HG03095 (cell line): ENCODE data around the gene VAC14.

Experiments used
- ATAC-seq: cut with Tn5 transposase; IDR thresholded peaks from one replicate; pipeline ENCODE4 v1.9.1; 2021; ENCODE audit warnings: moderate library complexity; ENCODE audit not compliant: unreplicated experiment

VAC14 gene

DNA sequence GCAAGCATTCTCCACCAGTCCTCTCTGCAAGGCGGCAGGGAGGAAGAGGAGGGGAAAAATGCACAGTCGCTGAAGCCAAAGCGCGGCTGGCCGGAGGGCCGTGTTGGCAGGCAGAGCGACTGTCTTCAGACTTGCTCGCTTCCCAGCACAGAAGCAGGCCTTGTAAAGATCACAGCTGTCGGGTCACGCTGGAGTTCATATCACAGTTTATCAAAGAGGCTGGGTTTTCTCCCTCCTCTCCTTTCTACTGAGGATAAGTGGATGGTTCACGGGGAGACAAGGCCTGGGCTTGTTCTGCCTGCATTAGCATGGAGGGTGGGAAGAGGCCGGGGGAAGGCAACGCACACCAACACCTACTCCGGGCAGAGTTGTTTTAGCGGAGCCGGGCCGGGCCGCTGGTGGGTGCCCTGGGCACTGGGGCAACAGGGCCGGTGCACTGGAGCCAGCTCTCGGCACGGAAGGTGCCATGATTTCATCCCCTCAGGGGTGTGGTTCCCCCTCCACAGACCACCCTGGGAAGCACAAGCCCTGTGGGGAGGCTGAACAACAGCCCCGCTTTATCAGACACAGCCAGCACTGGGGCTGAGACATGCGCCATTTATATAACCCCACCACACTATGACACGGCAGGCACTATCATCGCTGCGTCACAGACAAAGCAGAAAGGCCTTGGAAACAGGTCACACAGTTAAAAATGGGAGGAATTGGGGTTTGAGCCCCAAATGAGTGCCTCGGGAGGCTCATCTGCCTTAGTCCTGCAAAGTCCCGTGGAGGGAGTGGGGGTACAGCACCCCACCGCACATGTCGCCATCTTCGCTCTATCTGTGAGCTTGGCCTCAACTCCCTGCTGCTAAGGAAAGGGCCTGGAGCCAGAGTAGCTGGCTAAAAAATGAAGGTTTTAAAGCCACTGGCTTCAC is 74.8 kb downstream of the VAC14 start:
- no peak for ATAC-seq

DNA sequence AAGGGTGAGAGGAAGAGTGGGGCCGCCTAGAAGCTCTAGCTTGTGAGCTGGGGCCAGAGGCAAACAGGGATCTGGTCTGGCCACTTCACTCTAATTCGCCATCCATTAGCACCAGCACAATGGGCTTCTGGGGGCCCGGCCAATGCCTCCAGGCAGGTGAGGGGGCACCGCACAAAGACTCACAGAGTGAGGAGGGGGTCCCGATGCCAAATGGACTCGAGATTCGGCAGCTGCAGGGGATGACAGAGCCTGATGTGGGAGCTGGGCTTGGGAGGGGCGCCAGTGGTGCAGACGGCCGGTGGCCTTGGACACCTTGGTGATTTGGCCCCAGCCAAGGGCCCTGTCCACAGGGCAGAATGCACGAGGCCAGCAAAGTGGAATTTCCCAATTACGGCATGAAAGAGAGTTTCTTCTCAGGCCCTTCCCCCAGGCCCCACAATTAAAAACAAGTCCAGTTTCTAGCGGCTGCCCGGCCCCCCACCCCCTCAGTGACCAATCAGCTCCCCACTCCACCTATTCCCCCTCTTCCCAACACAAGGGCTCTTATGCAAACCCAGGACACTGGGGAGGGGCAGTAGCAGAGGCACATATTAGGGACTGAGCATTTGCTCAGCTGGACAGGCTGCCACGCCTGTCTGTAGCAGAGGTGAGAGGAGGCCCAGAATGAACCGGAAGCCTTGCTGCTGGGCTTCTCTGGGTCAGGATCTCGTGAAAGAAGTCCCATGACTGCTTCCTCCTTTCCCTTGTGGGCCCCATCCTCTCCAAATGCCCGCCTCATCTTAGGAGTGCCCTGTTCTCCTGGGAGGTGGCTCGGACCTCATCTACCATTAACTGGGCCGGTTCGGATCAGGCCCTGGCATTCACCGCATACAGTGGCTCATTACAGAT is 75.7 kb downstream of the VAC14 start:
- ATAC-seq, result no peak

DNA sequence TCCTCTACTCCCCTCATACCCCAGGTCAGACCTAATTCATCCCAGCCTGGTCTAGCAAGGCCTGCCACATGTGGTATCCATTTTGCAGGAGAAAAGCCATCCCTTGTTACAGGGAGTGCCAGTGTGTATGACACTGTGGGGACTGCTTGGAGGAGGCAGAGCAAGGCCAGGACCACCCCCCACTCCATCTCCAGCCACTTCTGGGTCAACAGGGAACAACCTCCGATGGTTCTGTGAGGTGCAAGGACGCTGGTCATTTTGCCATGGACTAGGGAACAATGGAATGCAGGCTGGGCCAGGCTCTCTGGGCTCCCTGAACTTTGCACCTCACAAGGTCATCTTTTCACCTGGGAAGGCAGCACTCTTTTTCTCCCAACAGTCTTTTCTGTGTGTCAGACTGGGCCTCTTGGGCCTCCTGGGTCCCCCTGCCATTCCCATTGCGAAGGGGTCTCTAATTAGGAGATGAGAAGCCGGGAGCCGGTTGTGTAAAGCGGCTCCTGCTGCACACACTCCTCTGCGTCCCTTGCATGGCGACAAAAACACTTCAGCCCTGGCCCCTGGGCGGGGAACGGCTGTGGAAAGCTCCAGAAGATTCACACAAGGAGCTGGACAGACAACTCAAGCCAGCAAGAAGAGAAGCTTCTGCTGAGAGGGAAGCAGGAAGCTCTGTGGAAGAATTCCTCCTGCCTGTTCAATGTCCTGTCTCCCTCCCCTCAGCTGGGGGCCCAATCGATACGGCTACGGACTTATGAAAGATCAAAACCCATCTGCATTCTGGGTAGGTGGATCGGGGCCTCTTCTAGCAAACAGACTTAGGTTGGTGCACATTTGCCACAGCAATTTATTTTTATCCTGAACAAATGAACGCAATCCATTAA is 76.6 kb downstream of the VAC14 start:
- no peak for ATAC-seq

DNA sequence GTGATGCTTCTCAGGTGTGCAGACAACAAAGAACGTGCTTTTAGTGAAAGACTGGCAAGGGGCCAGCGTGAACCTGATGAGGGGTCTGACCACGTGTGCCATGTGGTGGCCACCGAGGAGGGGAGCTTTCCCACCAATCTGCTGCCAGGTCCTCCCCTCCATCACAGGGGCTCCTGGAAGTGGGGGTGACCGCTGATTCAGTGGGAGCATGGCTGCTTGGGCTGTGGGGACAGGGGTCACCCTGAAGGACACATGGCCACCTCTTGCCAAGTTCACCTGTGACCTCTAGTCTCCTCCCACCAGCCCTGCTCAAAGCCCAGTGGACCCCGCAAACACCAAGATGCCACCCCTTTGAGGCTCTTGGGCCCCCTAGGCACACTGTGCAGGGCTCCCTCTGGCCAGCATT is 77.2 kb downstream of the VAC14 start:
- no peak for ATAC-seq

DNA sequence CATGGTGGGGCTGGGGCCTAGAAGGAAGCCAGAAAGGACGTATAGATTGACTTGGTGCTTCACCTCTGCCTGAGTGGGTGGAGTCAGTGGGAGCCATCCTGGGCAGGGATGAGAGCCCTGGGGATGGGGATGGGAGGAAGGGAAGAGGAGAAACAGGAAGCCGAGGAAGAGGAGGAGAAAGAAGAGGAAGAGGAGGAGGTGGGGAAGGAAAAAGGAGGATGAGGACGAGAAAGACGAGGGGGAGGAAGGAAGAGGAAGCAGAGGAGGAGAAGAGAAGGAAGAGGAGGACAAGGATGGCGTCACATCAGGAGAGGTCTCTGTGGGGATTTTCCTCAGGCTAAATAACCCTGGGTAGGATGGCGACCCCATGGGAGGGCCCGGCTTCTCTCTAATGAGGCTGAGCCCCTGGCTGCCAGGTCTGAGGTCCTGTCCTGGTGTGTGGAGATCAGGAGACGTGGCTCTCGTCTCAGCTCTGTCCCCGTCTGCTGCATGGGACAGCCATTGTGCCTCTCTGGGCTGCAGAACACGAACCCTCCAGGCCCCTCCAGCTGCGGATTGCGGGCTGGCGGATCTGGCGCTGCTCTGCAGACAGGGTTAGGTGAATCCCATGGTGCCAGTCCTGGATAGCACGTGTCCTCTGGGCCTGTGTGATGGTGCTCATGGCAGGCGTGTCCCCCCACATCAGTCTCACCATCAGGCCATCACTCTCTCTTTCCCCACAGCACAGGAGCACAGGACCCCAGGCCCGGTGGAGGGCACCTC is 79.6 kb downstream of the VAC14 start:
- ATAC-seq, result no peak

DNA sequence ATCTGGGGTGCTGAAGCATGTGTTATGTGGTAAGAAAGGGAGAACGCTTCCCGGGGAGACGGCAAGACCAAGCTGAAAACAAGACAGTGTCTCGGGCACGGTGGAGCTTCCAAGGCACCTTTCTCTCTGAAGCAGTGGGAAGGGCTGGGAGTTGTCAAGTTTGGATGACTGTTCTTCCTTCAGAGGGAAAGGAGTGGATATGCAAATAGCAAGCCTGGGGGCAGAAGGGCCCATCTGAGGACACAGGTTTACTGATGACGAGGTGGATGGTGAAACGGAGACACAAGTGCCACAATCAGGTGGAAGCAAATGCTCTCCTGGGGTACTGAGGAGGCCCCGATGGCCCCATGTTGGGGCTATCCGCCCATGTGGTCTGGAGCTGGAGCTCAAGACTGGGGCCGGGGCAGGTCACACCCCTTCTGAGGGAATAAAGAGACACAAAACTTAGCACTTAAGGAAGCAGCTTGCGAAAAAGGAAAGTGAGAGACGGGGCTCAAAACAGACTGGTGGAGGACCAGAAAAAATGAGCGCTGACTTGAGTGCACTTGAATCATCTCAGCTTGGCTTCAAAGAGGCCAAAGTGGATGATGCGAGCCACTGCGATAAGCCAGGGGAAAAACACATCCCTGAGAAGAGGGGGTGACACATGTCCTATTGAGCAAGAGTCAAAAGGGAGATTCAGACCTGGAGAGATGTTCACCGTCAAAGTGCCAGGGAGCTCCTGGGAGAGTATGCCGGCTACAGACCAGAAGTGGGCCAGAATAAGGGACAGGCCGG is 80.3 kb downstream of the VAC14 start:
- no peak for ATAC-seq

DNA sequence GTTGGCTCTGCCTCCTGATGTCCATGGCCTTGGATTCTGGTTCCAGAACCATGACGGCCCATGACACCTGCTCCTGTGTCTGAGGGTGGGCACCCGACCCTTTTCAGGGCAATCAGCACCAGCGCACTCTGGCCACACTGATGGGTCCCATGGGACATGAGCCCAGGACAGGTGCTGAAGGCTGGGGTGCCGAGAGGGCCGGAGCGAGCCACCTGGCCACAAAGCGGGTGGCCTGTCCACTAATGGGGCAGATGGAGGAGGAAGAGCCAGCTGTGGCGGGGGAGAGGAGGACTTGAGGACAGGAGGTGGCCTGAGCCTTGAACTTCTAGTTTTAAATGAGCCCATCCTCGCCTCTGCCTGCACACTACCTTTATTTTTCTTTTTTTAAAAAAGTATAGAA is 83.9 kb downstream of the VAC14 start:
- no peak for ATAC-seq

DNA sequence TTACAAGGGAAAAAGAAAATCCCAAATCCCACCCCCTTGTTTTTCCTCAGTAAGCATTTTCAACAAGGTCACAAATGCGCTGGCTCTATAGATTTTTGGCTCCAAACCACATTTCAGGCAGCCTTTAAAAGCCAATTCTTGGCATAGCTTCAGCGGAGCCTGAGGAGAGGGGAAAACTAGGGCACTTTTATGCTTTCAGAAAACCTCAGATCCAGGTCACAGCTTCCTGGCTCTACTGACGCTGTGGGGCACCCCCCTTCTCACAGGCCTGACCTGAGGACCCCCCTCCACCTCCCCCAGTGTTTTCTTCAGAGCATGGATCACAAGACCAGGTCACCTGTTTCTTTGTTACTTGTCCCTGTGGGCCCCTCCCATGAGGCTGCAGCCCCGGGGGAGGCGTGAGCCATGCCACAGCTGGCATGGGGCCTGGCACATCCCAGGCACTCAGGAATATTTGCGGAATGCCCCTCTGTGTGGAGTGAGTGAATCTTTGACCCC is 85.0 kb downstream of the VAC14 start:
- ATAC-seq, result no peak

DNA sequence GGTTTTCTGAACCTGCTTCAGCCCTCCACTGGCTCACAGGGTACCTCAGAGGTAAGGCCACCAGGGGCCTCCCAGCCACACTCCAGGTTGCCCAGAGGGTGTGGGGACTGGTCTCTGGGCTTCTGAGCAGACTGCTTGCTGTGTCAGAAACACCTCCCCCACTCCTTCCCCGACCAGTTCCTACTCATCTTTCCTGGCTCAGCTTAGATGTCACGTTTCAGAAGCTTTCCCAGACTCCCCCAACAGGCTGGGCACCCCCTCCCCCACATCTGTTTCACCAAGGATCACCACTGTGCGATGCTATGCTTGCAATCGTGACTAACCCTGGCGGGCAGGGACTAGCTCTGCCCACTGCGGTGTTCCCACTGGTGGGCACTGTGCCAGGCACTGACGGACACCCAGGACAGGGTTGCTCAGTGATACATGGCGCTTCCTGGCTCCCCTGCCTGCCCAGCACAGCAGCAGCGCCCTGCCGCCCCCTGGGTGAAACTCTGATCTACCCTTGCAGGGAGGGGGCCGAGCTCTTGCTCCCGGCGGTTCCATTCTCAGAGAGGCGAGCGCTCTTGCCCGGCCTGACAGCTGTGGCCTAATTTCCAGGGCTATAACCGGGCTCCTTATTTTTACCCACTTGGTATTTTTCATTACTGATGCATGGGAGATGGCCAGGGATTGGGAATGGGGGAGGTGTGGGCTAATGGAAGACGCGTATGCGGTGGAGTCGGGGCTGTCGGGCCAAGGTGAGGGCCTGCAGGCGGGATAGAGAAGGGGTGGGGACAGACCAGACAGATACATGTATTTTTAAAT is 85.7 kb downstream of the VAC14 start:
- no peak for ATAC-seq

DNA sequence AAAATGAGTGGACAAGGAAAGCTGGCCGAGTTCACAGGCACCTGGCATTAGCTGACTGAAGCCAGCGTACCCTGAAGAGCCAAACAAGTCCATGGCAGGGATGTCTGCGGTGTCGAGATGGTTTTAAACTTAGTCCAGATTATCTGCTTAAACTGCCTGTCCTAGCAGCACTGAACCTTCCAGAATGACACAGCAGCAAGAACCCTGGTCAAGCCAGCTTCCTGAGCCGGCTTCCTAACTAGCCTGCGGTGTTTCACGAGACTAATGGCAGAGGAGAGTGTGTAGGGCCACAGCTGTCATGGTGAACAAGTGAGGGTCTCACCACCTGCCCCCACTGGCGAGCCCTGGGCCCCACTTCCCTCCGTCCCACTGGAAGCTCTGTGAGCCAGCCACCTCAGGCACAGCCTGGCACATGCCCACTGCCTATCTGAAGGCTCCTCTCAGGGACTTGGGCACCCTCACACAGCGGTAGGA is 86.3 kb downstream of the VAC14 start:
- ATAC-seq, result no peak

DNA sequence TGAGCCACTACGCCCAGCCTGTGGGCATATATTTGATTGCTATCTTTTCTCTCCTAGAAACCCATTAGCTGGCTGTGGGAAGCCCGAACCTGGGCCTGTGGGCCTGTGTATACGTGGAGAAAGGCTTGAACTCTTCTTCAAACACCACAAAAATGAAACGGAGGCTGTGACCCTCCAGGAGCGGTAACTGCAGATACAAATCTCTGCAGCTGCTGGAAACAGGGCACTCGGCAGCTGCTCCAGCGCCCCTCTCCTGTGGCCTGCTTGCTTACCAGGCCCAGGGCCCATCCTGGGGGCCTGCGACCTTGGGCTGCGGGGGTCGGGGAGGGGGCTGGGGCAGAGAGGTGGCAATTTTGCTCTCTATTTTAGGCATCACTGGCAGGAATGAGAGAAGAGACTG is 87.1 kb downstream of the VAC14 start:
- ATAC-seq, result no peak

DNA sequence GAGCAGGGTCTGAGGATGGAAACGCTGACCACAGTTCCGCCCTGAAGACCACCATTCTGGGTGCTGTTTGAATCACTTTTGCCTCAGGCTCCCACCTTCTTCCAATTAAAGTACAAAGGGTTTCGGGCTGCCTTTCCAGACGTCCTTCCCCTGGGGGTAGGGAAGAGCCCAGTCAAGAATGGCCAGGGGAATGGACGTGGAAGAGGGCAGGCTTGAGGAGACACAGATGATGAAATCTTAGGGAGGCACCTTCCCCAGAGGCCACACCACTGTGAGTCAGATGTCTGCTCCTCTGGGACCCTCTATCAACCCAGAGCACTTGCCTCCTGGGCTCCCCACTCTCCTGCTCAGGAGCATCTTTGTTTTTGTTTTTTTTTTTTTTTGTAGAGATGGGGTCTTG is 87.6 kb downstream of the VAC14 start:
- ATAC-seq, result no peak

DNA sequence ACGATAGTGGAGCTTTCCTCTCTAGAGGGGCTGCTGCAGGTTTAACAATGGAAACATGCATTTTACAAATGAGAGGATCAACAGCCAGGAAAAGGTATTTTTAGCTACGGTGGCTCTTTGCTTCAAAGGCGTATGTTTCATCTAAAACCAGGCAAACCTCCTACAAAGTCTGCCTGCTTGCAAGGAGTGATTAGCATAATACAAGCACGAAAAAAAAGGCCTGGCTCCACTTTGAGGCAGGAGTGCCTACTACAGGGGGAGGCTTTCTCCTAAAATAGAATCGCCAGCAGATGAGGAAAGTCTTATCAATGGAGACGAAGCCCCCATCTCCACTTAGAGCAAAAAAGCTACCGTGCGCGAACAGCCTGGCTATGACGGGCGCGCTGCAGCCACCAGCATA is 88.0 kb downstream of the VAC14 start:
- no peak for ATAC-seq

DNA sequence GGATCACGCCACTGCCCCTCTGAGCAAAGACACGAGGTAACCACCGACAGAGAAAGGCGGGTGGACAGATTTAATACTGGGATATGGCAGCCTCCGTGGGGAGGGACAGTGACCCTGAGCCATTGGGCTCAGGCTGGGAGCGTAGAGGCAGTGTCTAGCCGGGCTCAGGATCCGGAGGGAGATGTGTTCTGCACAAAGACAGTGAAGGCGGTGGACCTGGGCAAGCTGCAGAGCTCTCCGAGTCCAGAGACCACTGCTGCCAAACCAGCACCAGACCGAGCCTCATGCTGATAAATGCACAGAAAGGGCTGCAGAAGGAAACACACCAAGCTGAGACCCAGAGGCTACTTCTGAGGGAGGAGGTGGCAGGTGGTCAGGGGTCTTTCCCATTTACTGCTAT is 88.6 kb downstream of the VAC14 start:
- ATAC-seq, result no peak

DNA sequence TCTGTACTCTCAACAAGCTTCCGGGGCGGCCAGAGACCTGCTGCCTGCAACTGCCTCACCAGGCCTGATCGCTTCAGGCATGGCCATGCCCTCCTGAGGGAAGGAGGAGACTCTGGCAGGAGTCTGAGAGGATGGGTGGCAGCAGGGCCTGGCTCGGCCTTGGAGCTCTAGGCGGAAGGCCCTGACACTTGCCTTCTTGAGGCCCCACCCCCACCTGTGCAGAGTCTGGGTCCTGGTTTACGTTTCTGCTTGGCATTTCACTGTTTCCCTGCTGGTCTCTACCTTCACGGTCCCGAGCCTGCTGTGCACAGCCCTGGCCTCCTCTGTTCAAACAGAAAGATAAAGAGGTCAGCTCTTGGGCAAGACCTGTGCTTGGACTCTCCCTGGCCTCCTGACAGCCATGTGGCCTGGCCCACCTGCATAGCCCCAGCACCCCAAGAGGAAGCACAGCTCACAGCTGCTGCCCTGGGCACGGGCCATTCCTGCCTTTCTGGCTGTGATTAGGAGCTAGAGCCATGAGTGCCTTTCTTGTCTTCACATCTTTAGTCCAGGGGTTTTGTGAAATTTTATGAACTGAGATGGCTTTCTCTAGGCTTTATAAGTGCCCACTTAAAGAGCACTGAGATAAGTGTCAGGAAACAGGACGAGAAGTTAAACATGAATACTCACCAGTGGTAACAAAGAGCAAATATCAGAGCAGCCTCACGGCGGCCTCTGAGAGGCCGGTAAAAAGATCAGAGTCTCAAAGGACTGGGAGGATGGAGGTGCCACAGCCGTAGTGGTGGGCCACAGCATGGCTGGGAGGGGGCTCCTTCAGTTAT is 89.5 kb downstream of the VAC14 start:
- ATAC-seq, result no peak

DNA sequence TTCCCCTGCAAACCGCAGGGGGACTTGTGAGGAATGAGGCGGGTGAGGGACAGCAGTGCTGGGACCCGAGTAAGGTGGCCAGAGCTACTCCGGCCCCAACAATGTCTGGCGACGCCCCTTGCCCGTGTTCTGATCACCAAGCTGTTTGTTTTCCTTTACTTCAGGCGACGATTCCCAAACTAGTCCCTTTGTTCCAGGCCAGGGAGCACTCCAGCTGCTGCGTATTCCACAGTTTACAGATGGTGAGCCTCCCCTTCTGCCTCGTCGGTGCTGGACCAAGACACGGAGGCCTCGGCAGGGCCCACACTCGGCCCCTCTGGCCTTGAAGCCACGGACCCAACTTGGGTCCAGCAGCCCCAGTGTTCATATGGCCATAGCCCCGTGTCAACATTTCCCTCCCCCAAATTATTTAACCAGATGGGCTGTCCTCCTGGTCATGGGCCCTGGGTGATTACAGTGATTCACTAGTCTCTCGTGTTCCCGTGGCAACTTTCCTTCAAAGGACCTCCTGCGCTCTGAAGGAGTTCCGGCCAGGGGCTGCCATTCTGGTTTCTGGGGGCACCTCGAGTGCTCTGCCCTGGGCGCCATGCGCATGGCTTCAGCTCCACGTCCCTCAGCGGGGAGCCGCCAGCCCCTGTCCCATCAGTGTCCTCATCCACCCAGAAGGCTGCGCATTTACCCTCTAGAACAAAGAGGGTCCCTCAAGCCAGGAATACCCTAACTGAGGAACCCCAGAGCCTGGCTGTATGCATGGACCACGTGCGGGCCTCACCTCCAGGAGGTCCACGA is 90.3 kb downstream of the VAC14 start:
- no peak for ATAC-seq

DNA sequence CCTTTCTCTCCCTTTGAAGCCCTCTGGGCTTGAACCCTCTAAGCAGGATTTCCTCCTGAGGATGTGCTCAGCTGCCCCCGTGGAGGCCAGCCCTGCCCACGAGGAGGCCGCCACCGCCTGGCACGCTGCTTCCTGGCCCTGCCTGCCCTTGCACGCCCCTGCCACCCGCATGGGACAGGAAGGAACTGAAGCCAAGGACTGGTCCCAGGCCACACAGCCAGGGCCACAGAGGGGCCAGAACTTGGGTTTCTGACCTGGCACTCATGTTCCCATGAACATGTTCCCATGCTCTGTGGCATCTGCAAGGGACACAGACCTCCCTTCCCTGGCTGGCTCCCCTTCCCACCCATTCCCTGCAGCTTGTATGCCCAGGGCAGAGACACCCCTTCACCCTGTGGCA is 91.0 kb downstream of the VAC14 start:
- no peak for ATAC-seq
